Measurements from ENCODE around the gene PPM1H. TPM values are rescaled to one million over a fixed set of nuclear protein-coding genes. Genes with fewer than 3 reads are reported as not detected.
A peak's percentile ranks its signal among the peaks of the same experiment; 100 is the strongest.
"Not testable (repeated sequence)": the region's sequence is repeated elsewhere in the genome, so short reads cannot be mapped to it uniquely, and the experiment has no call there.

PPM1H gene
- total and polyA plus RNA-seq, 4 donors: 22.0 to 35.8 (median 26.0) TPM

GRCh38 chr12:62948123-62948522 is 13.2 kb upstream of the PPM1H start:
- Histone ChIP-seq H3K27ac (ENCODE audit: low read depth, low read length) (no peak overlapping the region), H3K4me1 (ENCODE audit: control insufficient read depth, insufficient read depth, low read length) (no peaks in the 10 kb centered on the region), H3K27me3 (ENCODE audit: control insufficient read depth, insufficient read depth, low read length) (no peaks in the 10 kb centered on the region), H3K4me3 (ENCODE audit: low read depth, low read length) (no peak overlapping the region), H3K36me3 (ENCODE audit: control insufficient read depth, insufficient read depth, low read length) (no peaks in the 10 kb centered on the region), H3K9me3 (ENCODE audit: control insufficient read depth, insufficient read depth, low read length) (no peaks in the 10 kb centered on the region)
- WGBS (ENCODE audit: insufficient coverage): no CpG with 5 or more reads among the region's 1 CpG
- DNase-seq (ENCODE audit: low read depth in 4 of 6, low spot score in 6 of 6): no peak

GRCh38 chr12:62947364-62947763 is 12.4 kb upstream of the PPM1H start:
- 100% methylated on average over 1 of the region's 5 CpGs for WGBS (ENCODE audit: insufficient coverage)
- H3K36me3 ChIP-seq (ENCODE audit: control insufficient read depth, insufficient read depth, low read length): no peaks in the 10 kb centered on the region
- no peaks in the 10 kb centered on the region for H3K27me3 ChIP-seq (ENCODE audit: control insufficient read depth, insufficient read depth, low read length)
- no peak overlapping the region for H3K4me3 ChIP-seq (ENCODE audit: low read depth, low read length)
- H3K4me1 ChIP-seq (ENCODE audit: control insufficient read depth, insufficient read depth, low read length): no peaks in the 10 kb centered on the region
- H3K9me3 ChIP-seq (ENCODE audit: control insufficient read depth, insufficient read depth, low read length): no peaks in the 10 kb centered on the region
- H3K27ac ChIP-seq (ENCODE audit: low read depth, low read length): no peak overlapping the region
- no peak for DNase-seq (ENCODE audit: low read depth in 4 of 6, low spot score in 6 of 6)

- Histone ChIP-seq H3K4me1 (ENCODE audit: control insufficient read depth, insufficient read depth, low read length) (no peaks in the 10 kb centered on the region), H3K9me3 (ENCODE audit: control insufficient read depth, insufficient read depth, low read length) (no peaks in the 10 kb centered on the region), H3K27me3 (ENCODE audit: control insufficient read depth, insufficient read depth, low read length) (no peaks in the 10 kb centered on the region), H3K36me3 (ENCODE audit: control insufficient read depth, insufficient read depth, low read length) (no peaks in the 10 kb centered on the region), H3K4me3 (ENCODE audit: low read depth, low read length) (no peak overlapping the region), H3K27ac (ENCODE audit: low read depth, low read length) (no peak overlapping the region)
- no peak for DNase-seq (ENCODE audit: low read depth in 4 of 6, low spot score in 6 of 6)
- no CpG with 5 or more reads among the region's 3 CpGs for WGBS (ENCODE audit: insufficient coverage)
Observed at GRCh38 chr12:62943779-62944395, 8.9 kb upstream of the PPM1H start.

DNA sequence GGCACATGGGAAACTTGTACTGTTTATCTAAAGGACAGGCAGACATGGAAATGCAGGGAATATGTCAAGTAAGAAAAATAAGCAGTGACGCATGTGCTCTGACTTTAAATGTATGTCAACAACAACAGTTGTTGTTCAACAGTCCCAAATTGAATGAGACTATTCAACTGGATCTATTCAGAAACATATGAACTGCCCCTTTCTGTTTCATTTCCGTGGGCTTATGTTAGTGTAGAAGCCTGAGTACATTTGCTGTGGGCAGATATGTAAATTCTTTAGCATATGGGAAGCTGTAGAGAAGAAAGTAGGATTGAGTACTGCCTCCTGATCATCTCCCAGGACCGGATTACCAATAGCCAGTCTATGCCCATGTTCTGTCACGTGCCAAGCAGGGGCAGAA is 7.4 kb upstream of the PPM1H start:
- not testable (repeated sequence) for H3K27ac ChIP-seq (ENCODE audit: low read depth, low read length)

DNA sequence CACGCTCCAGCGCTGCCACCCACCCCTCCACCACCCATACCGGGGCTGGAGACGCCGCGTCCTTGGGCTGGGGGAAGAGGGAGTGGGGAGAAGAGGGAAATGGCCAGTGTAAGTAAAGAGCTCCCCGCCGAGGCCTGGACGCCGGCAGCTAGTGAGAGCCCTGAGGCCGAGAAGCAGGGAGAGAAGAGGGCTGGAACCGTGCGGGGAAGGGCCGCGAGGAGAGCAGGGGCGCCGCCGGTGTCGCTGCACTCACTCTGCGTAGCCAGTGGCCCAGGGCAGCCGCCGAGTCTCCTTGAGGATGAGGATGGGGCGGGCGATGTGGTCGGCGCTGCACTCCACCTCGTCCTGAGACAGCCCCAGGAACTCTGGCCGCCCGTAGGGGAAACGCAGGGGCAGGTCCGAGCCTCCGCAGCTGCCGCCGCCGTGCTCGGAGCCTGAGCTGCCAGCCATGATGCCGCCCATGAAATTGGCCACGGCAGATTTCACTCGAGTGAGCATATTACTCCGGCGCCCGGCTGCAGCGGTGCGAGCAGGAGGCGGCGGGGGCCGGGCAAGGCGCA is 631 bp downstream of the PPM1H start:
- Histone ChIP-seq H3K36me3 (ENCODE audit: control insufficient read depth, insufficient read depth, low read length) (no peaks in the 10 kb centered on the region), H3K27ac (ENCODE audit: low read depth, low read length) (peak overlapping the region; percentile 72), H3K27me3 (ENCODE audit: control insufficient read depth, insufficient read depth, low read length) (peaks cover 7% of the 10 kb centered on the region), H3K4me1 (ENCODE audit: control insufficient read depth, insufficient read depth, low read length) (peaks cover 13% of the 10 kb centered on the region), H3K4me3 (ENCODE audit: low read depth, low read length) (peak overlapping the region; percentile 80), H3K9me3 (ENCODE audit: control insufficient read depth, insufficient read depth, low read length) (no peaks in the 10 kb centered on the region)
- 0% methylated on average over 42 of the region's 48 CpGs for WGBS (ENCODE audit: insufficient coverage)
- peak in 5 of 6 donors; percentile 17 to 66 (median 26) for DNase-seq (ENCODE audit: low read depth in 4 of 6, low spot score in 6 of 6)

More for the DNA sequence above, 7.4 kb upstream of the PPM1H start:
- H3K36me3 ChIP-seq (ENCODE audit: control insufficient read depth, insufficient read depth, low read length); H3K4me1 ChIP-seq (ENCODE audit: control insufficient read depth, insufficient read depth, low read length); H3K9me3 ChIP-seq (ENCODE audit: control insufficient read depth, insufficient read depth, low read length); H3K4me3 ChIP-seq (ENCODE audit: low read depth, low read length); H3K27me3 ChIP-seq (ENCODE audit: control insufficient read depth, insufficient read depth, low read length): not testable (repeated sequence)
- peak in 2 of 6 donors; percentile 20 to 21 for DNase-seq (ENCODE audit: low read depth in 4 of 6, low spot score in 6 of 6)
- no CpG with 5 or more reads among the region's 4 CpGs for WGBS (ENCODE audit: insufficient coverage)

- peak overlapping the region; percentile 72 for H3K27ac ChIP-seq (ENCODE audit: low read depth, low read length)
- DNase-seq (ENCODE audit: low read depth in 4 of 6, low spot score in 6 of 6): peak in 3 of 6 donors; percentile 9 to 51 (median 33)
- no peaks in the 10 kb centered on the region for H3K9me3 ChIP-seq (ENCODE audit: control insufficient read depth, insufficient read depth, low read length)
- 0% methylated on average over 10 of the region's 24 CpGs for WGBS (ENCODE audit: insufficient coverage)
- peak overlapping the region; percentile 80 for H3K4me3 ChIP-seq (ENCODE audit: low read depth, low read length)
- no peaks in the 10 kb centered on the region for H3K36me3 ChIP-seq (ENCODE audit: control insufficient read depth, insufficient read depth, low read length)
- peaks cover 7% of the 10 kb centered on the region for H3K27me3 ChIP-seq (ENCODE audit: control insufficient read depth, insufficient read depth, low read length)
- peaks cover 13% of the 10 kb centered on the region for H3K4me1 ChIP-seq (ENCODE audit: control insufficient read depth, insufficient read depth, low read length)
Observed at GRCh38 chr12:62933602-62934238, 1.2 kb downstream of the PPM1H start.

DNA sequence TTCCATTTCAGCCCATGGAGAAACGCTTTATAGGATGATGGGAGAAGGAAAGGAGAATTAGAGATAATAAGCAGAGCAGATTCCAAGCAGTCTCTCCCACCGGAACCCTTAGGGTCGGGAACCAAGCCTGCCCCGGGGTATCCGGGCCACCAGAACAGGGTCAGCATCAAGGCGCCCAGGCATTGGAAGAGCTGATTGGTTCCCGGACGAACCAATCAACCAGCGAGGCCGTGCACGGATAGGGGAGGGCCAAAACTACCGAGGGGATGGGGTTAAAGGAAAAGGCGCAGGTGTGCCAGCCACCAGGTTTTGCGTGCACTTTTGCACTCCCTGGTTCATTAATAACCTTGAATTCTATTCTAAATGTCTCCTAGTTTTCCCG is 1.7 kb downstream of the PPM1H start:
- H3K36me3 ChIP-seq (ENCODE audit: control insufficient read depth, insufficient read depth, low read length): no peaks in the 10 kb centered on the region
- WGBS (ENCODE audit: insufficient coverage): 2% methylated on average over 10 of the region's 15 CpGs

DNA sequence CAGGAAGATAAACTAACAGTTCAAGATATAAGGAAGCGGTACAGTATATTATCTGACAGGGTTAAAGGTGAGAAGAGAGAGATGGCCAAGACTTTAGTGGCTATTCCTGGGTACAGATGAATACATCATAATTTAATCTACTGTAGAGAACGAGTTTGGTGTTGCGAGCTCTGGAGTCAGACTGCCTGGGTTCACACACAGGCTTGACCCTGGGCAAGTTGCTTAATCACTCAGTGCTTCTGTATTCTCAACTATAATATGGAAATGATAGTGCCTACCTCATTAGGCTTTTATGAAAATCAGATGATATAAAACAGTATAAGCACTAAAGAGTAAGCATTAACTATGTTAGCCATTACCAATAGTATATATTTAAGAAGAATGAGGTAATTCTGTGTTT is 3.5 kb downstream of the PPM1H start:
- no peak overlapping the region for H3K4me3 ChIP-seq (ENCODE audit: low read depth, low read length)
- no peaks in the 10 kb centered on the region for H3K36me3 ChIP-seq (ENCODE audit: control insufficient read depth, insufficient read depth, low read length)
- no peaks in the 10 kb centered on the region for H3K9me3 ChIP-seq (ENCODE audit: control insufficient read depth, insufficient read depth, low read length)
- H3K27ac ChIP-seq (ENCODE audit: low read depth, low read length): no peak overlapping the region
- no CpG with 5 or more reads among the region's 3 CpGs for WGBS (ENCODE audit: insufficient coverage)
- H3K4me1 ChIP-seq (ENCODE audit: control insufficient read depth, insufficient read depth, low read length): peaks cover 13% of the 10 kb centered on the region
- peaks cover 7% of the 10 kb centered on the region for H3K27me3 ChIP-seq (ENCODE audit: control insufficient read depth, insufficient read depth, low read length)
- no peak for DNase-seq (ENCODE audit: low read depth in 4 of 6, low spot score in 6 of 6)

More for the DNA sequence above, 1.7 kb downstream of the PPM1H start:
- Histone ChIP-seq H3K27ac (ENCODE audit: low read depth, low read length) (peak overlapping the region; percentile 72), H3K9me3 (ENCODE audit: control insufficient read depth, insufficient read depth, low read length) (no peaks in the 10 kb centered on the region), H3K4me3 (ENCODE audit: low read depth, low read length) (peak overlapping the region; percentile 80), H3K27me3 (ENCODE audit: control insufficient read depth, insufficient read depth, low read length) (peaks cover 7% of the 10 kb centered on the region), H3K4me1 (ENCODE audit: control insufficient read depth, insufficient read depth, low read length) (peaks cover 13% of the 10 kb centered on the region)
- DNase-seq (ENCODE audit: low read depth in 4 of 6, low spot score in 6 of 6): peak in 5 of 6 donors; percentile 41 to 93 (median 59)

DNA sequence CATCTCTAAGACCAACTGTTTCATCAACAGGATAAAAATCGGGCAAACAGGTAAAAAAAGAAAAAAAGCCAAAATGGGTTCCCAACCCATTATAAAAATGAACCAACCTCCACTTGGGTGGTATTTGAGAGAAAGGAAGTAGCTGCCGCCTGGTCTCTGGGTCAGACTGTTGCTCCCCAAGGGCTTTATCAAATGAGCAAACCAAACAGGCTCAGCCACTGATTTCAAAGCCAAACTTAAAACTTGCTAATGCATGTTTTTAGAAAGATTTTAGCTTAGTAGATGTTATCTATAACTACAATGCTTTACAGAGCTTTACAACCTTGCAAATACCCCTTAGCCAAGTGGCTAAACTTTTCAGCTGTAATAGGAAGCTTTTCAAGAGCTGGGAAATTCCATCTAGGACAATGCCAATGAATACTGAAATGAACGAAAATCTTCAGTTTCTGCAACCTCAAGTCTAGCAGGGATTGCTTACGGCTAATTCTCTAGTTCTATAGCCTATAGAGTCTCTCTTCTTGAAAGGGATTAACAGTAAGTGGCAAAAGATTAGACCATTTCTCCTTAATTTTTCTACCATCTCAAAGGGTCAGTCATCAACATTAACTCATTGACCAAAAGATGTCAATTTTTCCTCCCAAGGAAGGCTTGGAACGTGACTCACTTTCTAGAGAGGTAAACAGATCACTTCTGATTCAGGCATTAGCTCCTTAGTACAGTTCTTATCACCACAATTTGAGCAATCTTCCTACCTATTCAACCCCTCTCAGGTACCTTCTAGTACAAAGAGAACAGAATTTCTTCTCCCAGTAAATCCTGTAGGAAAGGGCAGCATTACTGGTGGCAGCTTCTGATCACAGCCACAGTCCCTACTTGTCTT is 4.2 kb downstream of the PPM1H start:
- Histone ChIP-seq H3K4me1 (ENCODE audit: control insufficient read depth, insufficient read depth, low read length) (peaks cover 13% of the 10 kb centered on the region), H3K4me3 (ENCODE audit: low read depth, low read length) (no peak overlapping the region), H3K27me3 (ENCODE audit: control insufficient read depth, insufficient read depth, low read length) (peaks cover 7% of the 10 kb centered on the region), H3K36me3 (ENCODE audit: control insufficient read depth, insufficient read depth, low read length) (no peaks in the 10 kb centered on the region), H3K27ac (ENCODE audit: low read depth, low read length) (no peak overlapping the region), H3K9me3 (ENCODE audit: control insufficient read depth, insufficient read depth, low read length) (no peaks in the 10 kb centered on the region)
- WGBS (ENCODE audit: insufficient coverage): 86% methylated on average over 1 of the region's 5 CpGs
- no peak for DNase-seq (ENCODE audit: low read depth in 4 of 6, low spot score in 6 of 6)
